ENCODE data around the gene MMP2. TPM values are rescaled to one million over a fixed set of nuclear protein-coding genes. Genes with fewer than 3 reads are reported as not detected.

MMP2 gene
- total RNA-seq, 1 experiment from 2014 or later, result 311 TPM

DNA sequence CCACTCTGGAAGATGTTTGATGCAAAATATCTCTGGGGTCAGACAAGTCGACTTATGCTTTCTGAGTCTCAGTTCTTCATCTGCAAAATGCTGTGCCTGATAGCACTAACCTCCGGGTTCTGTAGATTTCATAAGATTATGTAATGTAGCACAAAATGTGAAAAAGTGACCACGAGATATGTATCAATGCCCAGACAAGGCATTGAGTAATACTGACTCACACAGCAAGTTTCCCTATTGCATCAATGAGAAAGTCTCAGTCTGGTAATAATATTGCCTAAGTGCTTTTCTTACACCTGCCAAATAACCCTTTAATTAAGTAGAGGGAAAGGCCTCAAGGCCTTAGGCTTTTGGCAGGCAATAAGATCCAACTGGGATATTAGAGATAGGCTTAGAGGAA lies 41.4 kb upstream of the MMP2 start:
- DNase-seq (ENCODE audit: low read depth, low spot score), result no peak
- peaks cover 2% of the 10 kb centered on the region for H3K27me3 ChIP-seq (ENCODE audit: control insufficient read depth, insufficient read depth, low read length)
- CTCF ChIA-PET, result no interaction called here
- BruUV-seq (replicated peaks), result no TSS peak
- no peak for TF ChIP-seq POLR2AphosphoS5 (IDR thresholded peaks at IDR 0.05; ENCODE audit: low read depth, low read length)
- TF ChIP-seq TCF7L2 (IDR thresholded peaks at IDR 0.05; ENCODE audit: low read depth, low read length), result no peak
- TF ChIP-seq, protein P1, sequence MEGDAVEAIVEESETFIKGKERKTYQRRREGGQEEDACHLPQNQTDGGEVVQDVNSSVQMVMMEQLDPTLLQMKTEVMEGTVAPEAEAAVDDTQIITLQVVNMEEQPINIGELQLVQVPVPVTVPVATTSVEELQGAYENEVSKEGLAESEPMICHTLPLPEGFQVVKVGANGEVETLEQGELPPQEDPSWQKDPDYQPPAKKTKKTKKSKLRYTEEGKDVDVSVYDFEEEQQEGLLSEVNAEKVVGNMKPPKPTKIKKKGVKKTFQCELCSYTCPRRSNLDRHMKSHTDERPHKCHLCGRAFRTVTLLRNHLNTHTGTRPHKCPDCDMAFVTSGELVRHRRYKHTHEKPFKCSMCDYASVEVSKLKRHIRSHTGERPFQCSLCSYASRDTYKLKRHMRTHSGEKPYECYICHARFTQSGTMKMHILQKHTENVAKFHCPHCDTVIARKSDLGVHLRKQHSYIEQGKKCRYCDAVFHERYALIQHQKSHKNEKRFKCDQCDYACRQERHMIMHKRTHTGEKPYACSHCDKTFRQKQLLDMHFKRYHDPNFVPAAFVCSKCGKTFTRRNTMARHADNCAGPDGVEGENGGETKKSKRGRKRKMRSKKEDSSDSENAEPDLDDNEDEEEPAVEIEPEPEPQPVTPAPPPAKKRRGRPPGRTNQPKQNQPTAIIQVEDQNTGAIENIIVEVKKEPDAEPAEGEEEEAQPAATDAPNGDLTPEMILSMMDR (IDR thresholded peaks at IDR 0.05), result no peak
- TF ChIP-seq SIN3A (IDR thresholded peaks at IDR 0.05; ENCODE audit: borderline replicate concordance, insufficient read depth, low read depth, low read length), result no peak
- TF ChIP-seq, protein P2, sequence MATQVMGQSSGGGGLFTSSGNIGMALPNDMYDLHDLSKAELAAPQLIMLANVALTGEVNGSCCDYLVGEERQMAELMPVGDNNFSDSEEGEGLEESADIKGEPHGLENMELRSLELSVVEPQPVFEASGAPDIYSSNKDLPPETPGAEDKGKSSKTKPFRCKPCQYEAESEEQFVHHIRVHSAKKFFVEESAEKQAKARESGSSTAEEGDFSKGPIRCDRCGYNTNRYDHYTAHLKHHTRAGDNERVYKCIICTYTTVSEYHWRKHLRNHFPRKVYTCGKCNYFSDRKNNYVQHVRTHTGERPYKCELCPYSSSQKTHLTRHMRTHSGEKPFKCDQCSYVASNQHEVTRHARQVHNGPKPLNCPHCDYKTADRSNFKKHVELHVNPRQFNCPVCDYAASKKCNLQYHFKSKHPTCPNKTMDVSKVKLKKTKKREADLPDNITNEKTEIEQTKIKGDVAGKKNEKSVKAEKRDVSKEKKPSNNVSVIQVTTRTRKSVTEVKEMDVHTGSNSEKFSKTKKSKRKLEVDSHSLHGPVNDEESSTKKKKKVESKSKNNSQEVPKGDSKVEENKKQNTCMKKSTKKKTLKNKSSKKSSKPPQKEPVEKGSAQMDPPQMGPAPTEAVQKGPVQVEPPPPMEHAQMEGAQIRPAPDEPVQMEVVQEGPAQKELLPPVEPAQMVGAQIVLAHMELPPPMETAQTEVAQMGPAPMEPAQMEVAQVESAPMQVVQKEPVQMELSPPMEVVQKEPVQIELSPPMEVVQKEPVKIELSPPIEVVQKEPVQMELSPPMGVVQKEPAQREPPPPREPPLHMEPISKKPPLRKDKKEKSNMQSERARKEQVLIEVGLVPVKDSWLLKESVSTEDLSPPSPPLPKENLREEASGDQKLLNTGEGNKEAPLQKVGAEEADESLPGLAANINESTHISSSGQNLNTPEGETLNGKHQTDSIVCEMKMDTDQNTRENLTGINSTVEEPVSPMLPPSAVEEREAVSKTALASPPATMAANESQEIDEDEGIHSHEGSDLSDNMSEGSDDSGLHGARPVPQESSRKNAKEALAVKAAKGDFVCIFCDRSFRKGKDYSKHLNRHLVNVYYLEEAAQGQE (IDR thresholded peaks at IDR 0.05; ENCODE audit: insufficient read depth in 1 of 2, low read depth in 2 of 2, low read length in 1 of 2), result no peak
- H3K27ac ChIP-seq (ENCODE audit: low read length), result no peak overlapping the region
- H3K4me3 ChIP-seq (ENCODE audit: low read depth in 2 of 2, low read length in 2 of 2), result no peak overlapping the region
- no peaks in the 10 kb centered on the region for H3K36me3 ChIP-seq (ENCODE audit: control insufficient read depth, insufficient read depth, low read length)
- intact Hi-C loops (cut with micrococcal nuclease; ENCODE audit: unreplicated experiment), result no loop called here
- in situ Hi-C loops (cut with HindIII; ENCODE audit: low pct_unique_long_range_greater_than_20kb, low sequenced_read_pairs), result no loop called here
- no peaks in the 10 kb centered on the region for H3K9me3 ChIP-seq (ENCODE audit: control insufficient read depth, insufficient read depth, low read depth, low read length)
- H3K4me1 ChIP-seq (ENCODE audit: control insufficient read depth, insufficient read depth, low read length), result no peaks in the 10 kb centered on the region
- no peak for ATAC-seq
- POLR2A ChIA-PET, result no interaction called here

DNA sequence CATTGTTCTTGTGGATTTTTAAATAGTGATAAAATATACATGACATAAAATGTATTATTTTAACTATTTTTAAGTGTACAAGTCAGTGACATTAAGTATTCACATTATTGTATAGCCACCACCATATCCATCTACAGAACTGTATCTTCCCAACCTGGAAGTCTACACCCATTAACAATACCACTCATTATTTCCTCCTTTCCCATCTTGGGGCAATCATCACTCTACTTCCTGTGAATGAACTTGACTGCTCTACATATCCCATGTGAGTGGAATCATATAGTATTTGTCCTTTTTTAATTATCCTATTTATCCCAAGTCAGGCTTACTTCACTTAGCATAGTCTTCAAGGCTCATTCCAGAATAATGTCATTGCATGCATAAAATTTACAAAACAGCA lies 40.7 kb upstream of the MMP2 start:
- no TSS peak for BruUV-seq (replicated peaks)
- intact Hi-C loops (cut with micrococcal nuclease; ENCODE audit: unreplicated experiment), result no loop called here
- DNase-seq (ENCODE audit: low read depth, low spot score), result no peak

More for the DNA sequence above, 40.7 kb upstream of the MMP2 start:
- TF ChIP-seq SIN3A (IDR thresholded peaks at IDR 0.05; ENCODE audit: borderline replicate concordance, insufficient read depth, low read depth, low read length) (no peak), TCF7L2 (IDR thresholded peaks at IDR 0.05; ENCODE audit: low read depth, low read length) (no peak), POLR2AphosphoS5 (IDR thresholded peaks at IDR 0.05; ENCODE audit: low read depth, low read length) (no peak)
- TF ChIP-seq, protein P2 (IDR thresholded peaks at IDR 0.05; ENCODE audit: insufficient read depth in 1 of 2, low read depth in 2 of 2, low read length in 1 of 2), result no peak
- TF ChIP-seq, protein P1 (IDR thresholded peaks at IDR 0.05), result no peak
- ATAC-seq, result no peak
- Histone ChIP-seq H3K4me3 (ENCODE audit: low read depth in 2 of 2, low read length in 2 of 2) (no peak overlapping the region), H3K36me3 (ENCODE audit: control insufficient read depth, insufficient read depth, low read length) (no peaks in the 10 kb centered on the region), H3K4me1 (ENCODE audit: control insufficient read depth, insufficient read depth, low read length) (no peaks in the 10 kb centered on the region), H3K9me3 (ENCODE audit: control insufficient read depth, insufficient read depth, low read depth, low read length) (no peaks in the 10 kb centered on the region), H3K27me3 (ENCODE audit: control insufficient read depth, insufficient read depth, low read length) (peaks cover 2% of the 10 kb centered on the region), H3K27ac (ENCODE audit: low read length) (no peak overlapping the region)
- ChIA-PET CTCF (interaction anchor here (0.6 kb wide), 1 partner anchor 503 kb away, joined by 3 read pairs; no protein-coding TSS in a partner anchor), POLR2A (no interaction called here)
- in situ Hi-C loops (cut with HindIII; ENCODE audit: low pct_unique_long_range_greater_than_20kb, low sequenced_read_pairs), result no loop called here
